ENCODE measurements around the gene SDF2.
"Not testable (repeated sequence)": the region's sequence is repeated elsewhere in the genome, so short reads cannot be mapped to it uniquely, and the experiment has no call there.

Gene SDF2

DNA sequence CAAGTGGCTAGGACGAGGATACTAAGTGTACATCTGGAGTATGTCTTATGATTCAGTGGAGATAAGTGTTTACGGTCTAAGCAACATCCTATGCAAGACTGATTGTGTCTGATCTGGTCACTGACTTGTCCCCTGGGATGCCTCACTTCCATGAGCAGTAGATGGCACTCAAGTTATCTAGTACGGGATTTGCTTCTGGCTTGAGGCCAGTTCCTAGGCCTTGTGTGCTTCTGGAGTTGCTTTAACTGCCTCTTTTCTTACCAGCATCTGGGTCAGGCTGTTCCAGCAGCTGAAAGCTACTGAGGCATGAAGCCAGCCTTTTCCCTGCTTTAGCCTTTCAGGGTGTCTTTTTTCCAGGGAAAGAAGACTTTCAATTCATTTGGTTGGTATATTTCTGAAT, 23.3 kb upstream of the SDF2 start:
- no peak for DNase-seq

DNA sequence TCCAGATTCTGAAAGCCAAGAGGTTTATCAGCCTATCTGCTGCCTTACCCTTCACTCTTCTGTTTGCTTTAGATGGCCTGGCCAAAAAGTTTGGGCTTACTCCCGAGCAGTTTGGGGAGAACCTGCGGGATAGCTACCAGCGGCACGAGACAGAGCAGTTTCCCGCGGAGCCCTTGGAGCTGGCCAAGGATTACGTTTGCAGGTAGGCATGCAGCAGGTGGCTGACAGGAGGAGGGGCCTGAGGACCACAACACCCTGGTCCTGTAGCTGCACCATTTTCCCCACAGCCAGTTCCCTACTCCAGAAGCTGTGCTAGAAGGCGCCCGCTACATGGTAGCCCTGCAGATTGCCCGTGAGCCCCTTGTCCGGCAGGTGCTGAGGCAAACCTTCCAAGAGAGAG, 20.9 kb upstream of the SDF2 start:
- no peak for DNase-seq

DNA sequence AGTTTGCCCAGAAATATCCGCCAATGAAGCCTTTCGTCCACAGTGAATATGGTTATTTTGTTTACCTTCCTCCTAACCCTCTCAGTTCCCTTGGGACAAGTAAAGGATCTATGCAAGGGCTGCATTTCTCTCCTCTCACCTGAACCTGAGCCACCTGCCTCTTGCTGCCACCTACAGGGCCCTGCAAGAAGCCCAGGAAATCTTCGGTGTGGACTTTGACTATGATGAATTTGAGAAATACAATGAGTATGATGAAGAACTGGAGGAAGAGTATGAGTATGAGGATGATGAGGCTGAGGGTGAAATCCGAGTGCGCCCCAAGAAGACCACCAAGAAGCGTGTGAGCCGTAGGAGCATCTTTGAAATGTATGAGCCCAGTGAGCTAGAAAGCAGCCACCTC, 14.3 kb upstream of the SDF2 start:
- peak; percentile 13 for DNase-seq

GRCh38 chr17:28675490-28675889, 13.8 kb upstream of the SDF2 start:
- DNase-seq = no peak

GRCh38 chr17:28669918-28670317, 8.2 kb upstream of the SDF2 start:
- no peak for DNase-seq

DNA sequence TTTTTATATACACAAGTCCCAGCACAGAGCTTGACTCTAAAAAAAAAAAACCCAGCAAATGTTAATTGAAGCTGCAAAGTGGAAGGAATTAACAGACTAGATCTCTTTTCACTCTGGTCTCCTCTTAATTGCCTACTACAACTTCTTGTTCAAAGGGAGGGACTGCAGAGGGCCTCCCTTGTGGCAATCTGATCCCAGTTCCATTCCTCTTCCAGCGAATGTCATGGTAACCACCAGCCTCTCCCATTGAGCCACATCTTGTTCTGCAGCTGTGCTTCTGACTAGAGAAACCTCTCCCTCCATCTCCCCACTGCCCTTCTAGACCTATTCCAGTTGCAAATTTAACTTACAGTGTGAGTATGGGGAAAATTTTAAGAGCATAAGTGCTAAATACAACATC, 6.2 kb upstream of the SDF2 start:
- no peak for DNase-seq

DNA sequence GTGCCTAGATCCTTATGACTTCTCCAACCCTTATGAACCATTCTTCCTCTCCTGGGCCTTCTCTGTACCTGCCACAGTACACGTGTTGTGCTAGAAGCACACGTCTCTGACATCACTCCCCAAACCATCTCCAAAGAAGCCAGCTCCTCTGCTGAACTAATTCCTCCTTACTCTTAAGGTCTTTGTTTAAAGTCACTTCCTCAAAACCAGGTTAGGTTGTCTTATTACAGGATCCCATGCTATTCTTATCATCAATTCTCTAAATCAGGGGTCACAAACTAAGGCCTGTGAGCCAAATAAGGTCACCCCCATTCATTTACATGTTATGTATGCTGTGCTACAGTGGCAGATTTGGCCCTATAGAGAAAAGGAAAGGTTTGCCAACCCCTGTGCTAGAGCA, 4.3 kb upstream of the SDF2 start:
- DNase-seq = no peak

- DNase-seq = no peak
Measured at GRCh38 chr17:28663723-28664122, 2.0 kb upstream of the SDF2 start.

DNA sequence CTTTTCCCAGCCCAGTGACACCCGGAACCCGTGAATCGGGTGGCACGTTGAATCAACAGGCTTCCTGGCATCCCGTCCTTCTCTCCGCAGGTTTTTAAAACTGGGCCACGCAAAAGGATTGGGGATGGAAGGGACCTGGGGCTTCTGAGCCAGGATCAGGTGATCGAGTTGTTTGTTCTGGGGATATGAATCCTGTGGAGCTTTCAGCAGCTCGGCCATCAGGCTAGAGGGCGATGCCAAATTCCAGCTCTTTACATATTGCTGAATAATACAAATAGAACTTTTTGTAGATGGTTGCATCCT, 772 bp upstream of the SDF2 start:
- no peak for DNase-seq

GRCh38 chr17:28659497-28659881, 2.2 kb downstream of the SDF2 start:
- not testable (repeated sequence) for DNase-seq

- DNase-seq = not testable (repeated sequence)
Measured at GRCh38 chr17:28658766-28659496, 2.8 kb downstream of the SDF2 start.

- DNase-seq = not testable (repeated sequence)
Measured at GRCh38 chr17:28658342-28658741, 3.4 kb downstream of the SDF2 start.

DNA sequence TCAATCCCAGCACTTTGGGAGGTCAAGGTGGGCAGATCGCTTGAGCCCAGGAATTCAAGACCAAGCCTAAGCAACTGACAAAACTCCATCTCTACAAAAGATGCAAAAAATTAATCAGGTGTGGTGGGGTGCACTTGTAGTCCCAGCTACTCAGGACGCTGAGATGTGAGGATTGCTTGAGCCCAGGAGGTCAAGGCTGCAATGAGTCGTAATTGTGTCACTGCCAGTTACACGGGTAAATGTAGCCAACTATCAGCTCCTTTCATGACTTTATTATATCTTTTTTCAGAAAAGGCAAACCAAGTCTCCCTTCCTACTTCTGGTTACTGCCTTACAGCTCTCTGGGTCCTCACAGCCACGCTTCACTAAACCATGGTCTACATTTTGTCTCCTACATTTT, 4.0 kb downstream of the SDF2 start:
- no peak for DNase-seq

DNA sequence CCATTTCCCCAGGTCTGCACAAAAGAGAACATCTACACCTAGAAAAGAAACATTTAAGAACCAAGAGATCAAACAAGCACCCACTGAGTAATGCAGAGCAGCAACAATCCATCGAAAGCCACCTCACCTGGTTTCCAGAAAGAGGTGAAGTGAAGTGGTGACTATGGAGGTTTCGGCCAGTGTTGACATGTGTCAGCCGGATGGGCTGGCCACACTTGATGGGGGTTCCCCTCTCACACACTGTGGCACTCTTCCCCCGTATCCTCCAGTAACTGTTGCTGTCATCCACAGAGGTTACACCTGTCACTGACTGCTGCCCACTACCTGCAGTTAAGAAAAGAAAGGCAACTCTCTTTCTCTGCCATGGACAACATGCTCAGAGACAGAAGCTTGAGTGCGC, 6.5 kb downstream of the SDF2 start:
- no peak for DNase-seq

GRCh38 chr17:28648698-28649097, 13.0 kb downstream of the SDF2 start:
- no peak for DNase-seq

GRCh38 chr17:28646039-28646754, 15.5 kb downstream of the SDF2 start:
- no peak for DNase-seq

DNA sequence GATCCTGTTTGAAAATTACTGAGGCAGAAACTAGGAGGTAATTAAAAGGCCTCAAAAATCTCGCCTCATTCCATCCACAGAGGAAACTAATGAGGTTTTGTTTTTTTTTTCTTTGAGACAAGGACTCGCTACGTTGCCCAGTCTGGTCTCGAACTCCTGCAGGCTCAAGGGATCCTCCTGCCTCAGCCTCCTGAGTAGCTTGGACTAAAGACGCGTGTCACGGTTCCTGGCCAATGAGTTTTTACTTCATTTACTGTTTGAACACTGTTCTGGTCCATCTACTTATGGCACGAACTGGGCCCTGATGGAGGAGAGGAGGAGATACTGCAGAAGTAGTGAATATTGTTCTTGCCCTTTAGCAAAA, 16.1 kb downstream of the SDF2 start:
- no peak for DNase-seq

DNA sequence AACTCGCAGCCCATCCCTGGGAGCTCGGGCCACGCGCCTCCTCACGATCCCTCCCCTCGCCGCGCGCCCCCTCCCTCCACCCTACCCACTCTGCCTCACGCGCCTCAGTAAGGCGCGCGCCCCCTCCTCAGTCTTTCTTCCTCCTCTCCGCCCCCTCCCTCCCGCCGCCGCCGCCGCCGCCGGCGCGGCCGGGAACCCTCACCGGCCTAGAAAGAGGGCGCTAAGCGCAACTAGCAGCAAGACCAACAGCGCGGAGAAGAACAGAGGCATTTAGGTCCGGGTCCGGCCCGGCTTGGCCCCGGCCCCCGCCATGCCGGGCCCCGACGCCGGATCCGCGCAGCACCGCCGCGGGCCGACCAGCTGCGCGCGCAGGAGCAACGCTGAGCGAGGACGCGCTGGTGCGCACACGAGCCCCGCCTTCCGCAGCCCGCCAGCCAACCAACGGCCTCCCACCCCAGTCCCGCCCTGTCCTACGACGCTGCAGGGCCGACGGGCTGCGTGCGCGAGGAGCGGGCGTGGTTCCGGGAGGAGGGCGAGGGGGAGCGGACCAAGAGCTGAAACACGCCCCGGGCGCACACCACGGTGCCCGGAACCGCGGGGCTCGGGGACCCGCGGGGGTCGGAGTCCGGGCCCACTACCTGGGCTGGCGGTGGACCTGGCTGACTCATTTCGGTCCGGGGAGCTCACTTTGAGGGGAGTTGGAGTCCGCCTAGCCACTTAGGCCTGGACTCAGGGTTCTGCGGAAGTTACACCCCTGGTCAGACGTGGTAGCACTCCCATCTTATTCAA, 16.7 kb downstream of the SDF2 start, which contains the start of gene BLTP2:
Gene BLTP2 (minus strand): TSS at position 372 of the 789 bp plus-strand sequence. CDS start 102 bp downstream, at position 270.
- DNase-seq = peak; percentile 98

- peak; percentile 58 for DNase-seq
Measured at GRCh38 chr17:28643983-28644786, 17.5 kb downstream of the SDF2 start.

DNA sequence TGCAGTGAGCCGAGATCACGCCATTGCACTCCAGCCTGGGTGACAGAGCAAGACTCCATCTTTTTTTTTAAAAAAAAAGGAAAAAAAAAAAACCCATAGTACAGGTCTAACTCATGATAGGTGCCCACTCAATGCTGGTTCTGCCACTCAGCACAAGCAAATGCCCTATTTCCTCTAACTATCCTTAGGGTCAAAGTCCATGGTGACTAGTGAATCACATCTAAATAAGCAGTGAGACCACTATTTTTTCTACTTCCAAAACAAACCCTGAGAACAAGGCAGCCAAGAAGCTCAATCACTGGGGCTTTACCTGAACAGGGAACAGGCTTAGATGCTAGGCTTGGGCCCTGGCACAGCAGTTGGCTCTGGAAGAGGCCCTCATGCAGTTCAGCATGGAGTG, 20.1 kb downstream of the SDF2 start:
- DNase-seq = no peak

DNA sequence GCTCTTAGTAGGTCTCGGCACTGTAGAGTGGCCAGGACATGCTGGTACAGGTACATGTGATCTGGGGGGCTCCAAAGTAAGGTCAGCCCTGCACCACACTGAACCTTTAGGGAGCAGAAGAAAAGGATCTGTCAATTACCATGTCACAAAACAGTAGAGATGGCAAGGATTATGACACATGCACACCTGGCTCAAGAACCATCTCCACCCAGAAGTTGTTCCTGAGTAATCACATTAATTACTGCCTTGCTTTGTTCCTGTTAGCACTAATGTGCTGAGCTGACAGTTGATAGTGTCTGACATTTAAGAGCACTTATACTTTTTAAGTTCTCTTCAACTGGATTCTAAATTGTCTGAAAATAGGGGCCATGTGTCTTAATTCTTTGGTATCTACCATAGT, 26.2 kb downstream of the SDF2 start:
- DNase-seq = no peak

- no peak for DNase-seq
Measured at GRCh38 chr17:28634206-28634865, 27.4 kb downstream of the SDF2 start.

- DNase-seq = no peak
Measured at GRCh38 chr17:28626818-28627217, 34.9 kb downstream of the SDF2 start.
